ENCODE results near the gene KRT74.
A peak's percentile ranks its signal among the peaks of the same experiment; 100 is the strongest.
"Not testable (repeated sequence)": the region's sequence is repeated elsewhere in the genome, so short reads cannot be mapped to it uniquely, and the experiment has no call there.

KRT74 gene

GRCh38 chr12:52602552-52602951, 28.9 kb upstream of the KRT74 start:
- DNase-seq: no peak

- DNase-seq: no peak
These were observed 28.0 kb upstream of the KRT74 start for GRCh38 chr12:52601671-52602070.

GRCh38 chr12:52600941-52601481, 27.4 kb upstream of the KRT74 start, which contains the start of gene KRT72:
Gene KRT72 (minus strand): TSS chr12:52601463. CDS start chr12:52601452, 11 bp downstream.
- no peak for DNase-seq

GRCh38 chr12:52600475-52600874, 26.8 kb upstream of the KRT74 start:
- no peak for DNase-seq

- DNase-seq: no peak
These were observed 26.4 kb upstream of the KRT74 start for GRCh38 chr12:52600071-52600470.

- no peak for DNase-seq
These were observed 25.3 kb upstream of the KRT74 start for GRCh38 chr12:52598966-52599365.

GRCh38 chr12:52594237-52594636, 20.6 kb upstream of the KRT74 start:
- DNase-seq: not testable (repeated sequence)

GRCh38 chr12:52591521-52591920, 17.9 kb upstream of the KRT74 start:
- no peak for DNase-seq

- DNase-seq: no peak
These were observed 16.4 kb upstream of the KRT74 start for GRCh38 chr12:52590021-52590420.

GRCh38 chr12:52587563-52587962, 13.9 kb upstream of the KRT74 start:
- DNase-seq: no peak

GRCh38 chr12:52585946-52586345, 12.3 kb upstream of the KRT74 start:
- DNase-seq: peak; percentile 79

GRCh38 chr12:52585066-52585465, 11.4 kb upstream of the KRT74 start:
- DNase-seq: no peak

- no peak for DNase-seq
These were observed 10.6 kb upstream of the KRT74 start for GRCh38 chr12:52584156-52584682.

GRCh38 chr12:52582971-52583456, 9.4 kb upstream of the KRT74 start:
- DNase-seq: peak; percentile 47

- DNase-seq: no peak
These were observed 8.8 kb upstream of the KRT74 start for GRCh38 chr12:52582486-52582885.

GRCh38 chr12:52581481-52581880, 7.8 kb upstream of the KRT74 start:
- no peak for DNase-seq

GRCh38 chr12:52581066-52581465, 7.4 kb upstream of the KRT74 start:
- no peak for DNase-seq

GRCh38 chr12:52580496-52580895, 6.9 kb upstream of the KRT74 start:
- no peak for DNase-seq

- no peak for DNase-seq
These were observed 6.1 kb upstream of the KRT74 start for GRCh38 chr12:52579468-52580465.

GRCh38 chr12:52578469-52578868, 4.8 kb upstream of the KRT74 start:
- DNase-seq: no peak

GRCh38 chr12:52577316-52577715, 3.7 kb upstream of the KRT74 start:
- DNase-seq: no peak

GRCh38 chr12:52575948-52576347, 2.3 kb upstream of the KRT74 start:
- DNase-seq: no peak

- no peak for DNase-seq
These were observed 1.6 kb upstream of the KRT74 start for GRCh38 chr12:52575256-52575655.

- no peak for DNase-seq
These were observed 337 bp downstream of the KRT74 start for GRCh38 chr12:52573306-52573705.
